A673 (cell line): ENCODE results near the gene SSUH2. TPM values are rescaled to one million over a fixed set of nuclear protein-coding genes. Genes with fewer than 3 reads are reported as not detected.
"Not testable (repeated sequence)": the region's sequence is repeated elsewhere in the genome, so short reads cannot be mapped to it uniquely, and the experiment has no call there.

Experiments
- BruUV-seq: library from RNA; stranded (reverse); fragments of 400-500 nt; replicated peaks from 2 replicates; lab custom pipeline; 2021; lab: Mats Ljungman, UMichigan
- CTCF ChIA-PET: fragments of 300-600 bp; sonication (Branson Sonifier 250); formaldehyde crosslinking; loops from one replicate; lab custom pipeline; 2022; ENCODE audit warnings: antibody characterized with exemption; lab: Charles Lee
- POLR2A ChIA-PET: fragments of 300-600 bp; sonication (Branson Sonifier 250); formaldehyde crosslinking; loops from one replicate; lab custom pipeline; 2022; ENCODE audit warnings: antibody characterized with exemption; ENCODE audit not compliant: low non-redundant PET; lab: Charles Lee
- DNase-seq: peaks from one replicate; pipeline ENCODE4 v3.0.0-alpha.2; 2015; ENCODE audit warnings: low spot score
- H3K27ac ChIP-seq: fragments of 200-600 bp; sonication (generic); 2 replicates; pipeline ENCODE4 v1.5.1; 2016; ENCODE audit warnings: mixed run types, low read depth, mild to moderate bottlenecking, mixed read lengths, antibody characterized with exemption, low read length; ENCODE audit not compliant: poor library complexity, severe bottlenecking
- H3K27me3 ChIP-seq: fragments of 200-600 bp; sonication (generic); replicated peaks from 2 replicates; pipeline ENCODE4 v1.6.1; 2017; ENCODE audit warnings: mixed run types, low read depth, mild to moderate bottlenecking, mixed read lengths, antibody characterized with exemption, low read length; ENCODE audit not compliant: insufficient read depth, poor library complexity
- H3K36me3 ChIP-seq: fragments of 200-600 bp; sonication (generic); 2 replicates; pipeline ENCODE4 v1.6.1; 2016; ENCODE audit warnings: mixed run types, mild to moderate bottlenecking, mixed read lengths, antibody characterized with exemption, low read length; ENCODE audit not compliant: insufficient read depth, poor library complexity, severe bottlenecking
- H3K4me1 ChIP-seq: fragments of 200-600 bp; sonication (generic); 2 replicates; pipeline ENCODE4 v1.6.1; 2017; ENCODE audit warnings: mixed run types, mild to moderate bottlenecking, mixed read lengths, antibody characterized with exemption, low read length; ENCODE audit not compliant: insufficient read depth, poor library complexity, severe bottlenecking
- H3K4me3 ChIP-seq: fragments of 200-600 bp; sonication (generic); 2 replicates; pipeline ENCODE4 v1.5.1; 2016; ENCODE audit warnings: low read depth, mixed run types, mild to moderate bottlenecking, mixed read lengths, low read length; ENCODE audit not compliant: poor library complexity, severe bottlenecking
- H3K9me3 ChIP-seq: fragments of 200-600 bp; sonication (generic); 2 replicates; pipeline ENCODE4 v1.6.1; 2016; ENCODE audit warnings: mixed run types, low read depth, mild to moderate bottlenecking, mixed read lengths, antibody characterized with exemption, low read length; ENCODE audit not compliant: poor library complexity, severe bottlenecking
- EZH2 ChIP-seq: fragments of 200-600 bp; sonication (generic); IDR thresholded peaks from 2 replicates; pipeline ENCODE4 v1.6.1; 2017; ENCODE audit warnings: borderline replicate concordance, low read depth, mild to moderate bottlenecking, mixed read lengths, antibody characterized with exemption, low read length; ENCODE audit not compliant: poor library complexity, severe bottlenecking
- intact Hi-C: fragments of 100-400 bp; cut with micrococcal nuclease; formaldehyde crosslinking; loops from one replicate; pipeline ENCODE4 v1.10.0; 2022; ENCODE audit not compliant: unreplicated experiment
- total RNA-seq: library from RNA; stranded (reverse); gene quantifications from 2 replicates; pipeline ENCODE4 v1.2.3, GENCODE V29; 2021
- TF ChIP-seq, protein P1 (sequence below): fragments of 300-800, 200-600 bp; sonication (generic); conservative IDR thresholded peaks from 2 replicates; pipeline ENCODE4 v1.5.1; 2017; ENCODE audit warnings: low read depth, mild to moderate bottlenecking, antibody characterized with exemption, low read length, moderate library complexity, mixed read lengths

SSUH2 gene
- total RNA-seq, 1 experiment from 2014 or later, result 3.6 TPM

DNA sequence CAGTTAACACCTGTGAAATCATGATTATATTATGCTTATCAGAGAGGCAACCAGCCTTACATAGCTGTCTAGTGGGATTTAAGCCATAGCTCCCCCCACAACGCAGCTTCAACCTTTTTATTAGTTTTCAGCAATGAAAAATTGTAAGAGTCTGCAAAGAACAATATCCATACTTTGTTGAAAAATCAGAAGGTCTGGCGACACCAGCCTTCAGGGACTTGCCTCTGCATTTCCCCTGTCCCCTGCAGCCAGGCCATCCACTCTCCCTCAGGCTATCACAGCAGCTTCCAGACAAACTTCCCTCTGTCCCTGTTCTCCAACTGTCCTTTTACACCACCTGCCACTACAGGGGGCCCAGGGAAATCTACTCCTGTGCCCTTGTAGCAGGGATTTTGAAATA, 59.9 kb downstream of the SSUH2 start:
- no peaks in the 10 kb centered on the region for H3K36me3 ChIP-seq
- H3K4me3 ChIP-seq, result no peak overlapping the region
- no peak for DNase-seq
- H3K27ac ChIP-seq, result no peak overlapping the region
- no peaks in the 10 kb centered on the region for H3K9me3 ChIP-seq
- no TSS peak for BruUV-seq
- POLR2A ChIA-PET, result no interaction called here
- CTCF ChIA-PET, result no interaction called here
- no peaks in the 10 kb centered on the region for H3K4me1 ChIP-seq
- H3K27me3 ChIP-seq, result no peaks in the 10 kb centered on the region
- TF ChIP-seq EZH2, result no peak
- TF ChIP-seq, protein P1, sequence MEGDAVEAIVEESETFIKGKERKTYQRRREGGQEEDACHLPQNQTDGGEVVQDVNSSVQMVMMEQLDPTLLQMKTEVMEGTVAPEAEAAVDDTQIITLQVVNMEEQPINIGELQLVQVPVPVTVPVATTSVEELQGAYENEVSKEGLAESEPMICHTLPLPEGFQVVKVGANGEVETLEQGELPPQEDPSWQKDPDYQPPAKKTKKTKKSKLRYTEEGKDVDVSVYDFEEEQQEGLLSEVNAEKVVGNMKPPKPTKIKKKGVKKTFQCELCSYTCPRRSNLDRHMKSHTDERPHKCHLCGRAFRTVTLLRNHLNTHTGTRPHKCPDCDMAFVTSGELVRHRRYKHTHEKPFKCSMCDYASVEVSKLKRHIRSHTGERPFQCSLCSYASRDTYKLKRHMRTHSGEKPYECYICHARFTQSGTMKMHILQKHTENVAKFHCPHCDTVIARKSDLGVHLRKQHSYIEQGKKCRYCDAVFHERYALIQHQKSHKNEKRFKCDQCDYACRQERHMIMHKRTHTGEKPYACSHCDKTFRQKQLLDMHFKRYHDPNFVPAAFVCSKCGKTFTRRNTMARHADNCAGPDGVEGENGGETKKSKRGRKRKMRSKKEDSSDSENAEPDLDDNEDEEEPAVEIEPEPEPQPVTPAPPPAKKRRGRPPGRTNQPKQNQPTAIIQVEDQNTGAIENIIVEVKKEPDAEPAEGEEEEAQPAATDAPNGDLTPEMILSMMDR, result no peak
- intact Hi-C loops, result no loop called here

GRCh38 chr3:8581806-8582445, 62.7 kb downstream of the SSUH2 start:
- CTCF ChIA-PET, result no interaction called here
- TF ChIP-seq, protein P1, result no peak
- TF ChIP-seq EZH2, result no peak
- Histone ChIP-seq H3K4me1 (no peaks in the 10 kb centered on the region), H3K4me3 (no peak overlapping the region), H3K9me3 (no peaks in the 10 kb centered on the region), H3K27me3 (no peaks in the 10 kb centered on the region), H3K27ac (no peak overlapping the region), H3K36me3 (no peaks in the 10 kb centered on the region)
- BruUV-seq, result no TSS peak
- POLR2A ChIA-PET, result no interaction called here
- intact Hi-C loops, result no loop called here
- no peak for DNase-seq

GRCh38 chr3:8581373-8581772, 63.2 kb downstream of the SSUH2 start:
- Histone ChIP-seq H3K4me3 (no peak overlapping the region), H3K9me3 (no peaks in the 10 kb centered on the region), H3K4me1 (no peaks in the 10 kb centered on the region), H3K36me3 (no peaks in the 10 kb centered on the region), H3K27me3 (no peaks in the 10 kb centered on the region), H3K27ac (no peak overlapping the region)
- DNase-seq, result no peak
- ChIA-PET CTCF (no interaction called here), POLR2A (no interaction called here)
- TF ChIP-seq, protein P1, result no peak
- TF ChIP-seq EZH2, result no peak
- intact Hi-C loops, result no loop called here
- no TSS peak for BruUV-seq

DNA sequence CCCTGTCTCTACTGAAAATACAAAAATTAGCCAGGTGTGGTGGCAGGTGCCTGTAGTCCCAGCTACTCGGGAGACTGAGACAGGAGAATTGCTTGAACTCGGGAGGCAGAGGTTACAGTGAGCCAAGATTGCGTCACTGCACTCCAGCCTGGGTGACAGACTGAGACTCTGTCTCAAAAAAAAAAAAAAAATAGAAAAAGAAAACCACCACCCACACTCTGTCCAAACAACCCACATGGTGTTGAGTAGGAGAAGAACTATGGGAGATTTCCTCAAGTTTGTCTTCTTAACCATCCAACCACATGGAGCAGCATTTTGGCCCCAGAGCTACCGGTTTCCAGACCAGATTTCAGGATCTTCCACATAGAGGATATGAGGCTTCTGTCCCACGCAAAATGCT, 64.2 kb downstream of the SSUH2 start:
- H3K27ac ChIP-seq, BruUV-seq, H3K9me3 ChIP-seq, H3K4me1 ChIP-seq, POLR2A ChIA-PET, intact Hi-C loops, CTCF ChIA-PET, H3K4me3 ChIP-seq, H3K36me3 ChIP-seq, DNase-seq, H3K27me3 ChIP-seq: not testable (repeated sequence)
